MCF 10A (cell line): ENCODE results near the gene ZNF592. TPM values are rescaled to one million over a fixed set of nuclear protein-coding genes. Genes with fewer than 3 reads are reported as not detected.

Experiments used
- BruUV-seq: library from RNA; stranded (reverse); fragments of 400-500 nt; replicated peaks from 2 replicates; lab custom pipeline; 2021; lab: Mats Ljungman, UMichigan
- CTCF ChIA-PET: fragments of 300-600 bp; sonication (Branson Sonifier 250); formaldehyde crosslinking; extraction: SDS; loops from one replicate; lab custom pipeline; 2021; ENCODE audit warnings: antibody characterized with exemption, inconsistent platforms; lab: Yijun Ruan, JAX
- POLR2A ChIA-PET: fragments of 300-600, 350-650 bp; sonication (Branson Sonifier 250); formaldehyde crosslinking; extraction: SDS; loops from one replicate; lab custom pipeline; 2020; ENCODE audit warnings: antibody characterized with exemption, inconsistent platforms; lab: Yijun Ruan, JAX
- DNase-seq: peaks from one replicate; pipeline ENCODE4 v3.0.0-alpha.2; 2018; ENCODE audit not compliant: unreplicated experiment
- H3K27ac Mint-ChIP-seq: one replicate; pipeline ENCODE4 v1.8.0; 2022; ENCODE audit warnings: mild to moderate bottlenecking, low read depth, mixed read lengths; ENCODE audit not compliant: unreplicated experiment
- H3K27me3 Mint-ChIP-seq: one replicate; pipeline ENCODE4 v1.8.0; 2022; ENCODE audit warnings: mixed read lengths; ENCODE audit not compliant: insufficient read depth, unreplicated experiment
- H3K36me3 Mint-ChIP-seq: one replicate; pipeline ENCODE4 v1.8.0; 2022; ENCODE audit warnings: mild to moderate bottlenecking, moderate library complexity, mixed read lengths; ENCODE audit not compliant: insufficient read depth, unreplicated experiment
- H3K4me1 Mint-ChIP-seq: one replicate; pipeline ENCODE4 v1.8.0; 2022; ENCODE audit warnings: mixed read lengths; ENCODE audit not compliant: insufficient read depth, unreplicated experiment
- H3K4me3 Mint-ChIP-seq: one replicate; pipeline ENCODE4 v1.8.0; 2022; ENCODE audit warnings: mild to moderate bottlenecking, moderate library complexity, mixed read lengths; ENCODE audit not compliant: unreplicated experiment
- H3K9me3 Mint-ChIP-seq: one replicate; pipeline ENCODE4 v1.8.0; 2022; ENCODE audit warnings: mixed read lengths; ENCODE audit not compliant: unreplicated experiment
- intact Hi-C: fragments of 100-400 bp; cut with micrococcal nuclease; formaldehyde crosslinking; loops from 2 replicates; pipeline ENCODE4 v1.14.1; 2022
- total RNA-seq: library from RNA; stranded (reverse); gene quantifications from 2 replicates; pipeline ENCODE4 v1.2.3, GENCODE V29; 2022
- TF ChIP-seq, protein P1 (sequence below): fragments of 200-600 bp; IDR thresholded peaks from one replicate; pipeline ENCODE4 v1.8.0; 2022; ENCODE audit warnings: antibody characterized with exemption, mild to moderate bottlenecking; ENCODE audit not compliant: unreplicated experiment

ZNF592 gene
- total RNA-seq, 1 experiment from 2014 or later: 27.5 TPM

DNA sequence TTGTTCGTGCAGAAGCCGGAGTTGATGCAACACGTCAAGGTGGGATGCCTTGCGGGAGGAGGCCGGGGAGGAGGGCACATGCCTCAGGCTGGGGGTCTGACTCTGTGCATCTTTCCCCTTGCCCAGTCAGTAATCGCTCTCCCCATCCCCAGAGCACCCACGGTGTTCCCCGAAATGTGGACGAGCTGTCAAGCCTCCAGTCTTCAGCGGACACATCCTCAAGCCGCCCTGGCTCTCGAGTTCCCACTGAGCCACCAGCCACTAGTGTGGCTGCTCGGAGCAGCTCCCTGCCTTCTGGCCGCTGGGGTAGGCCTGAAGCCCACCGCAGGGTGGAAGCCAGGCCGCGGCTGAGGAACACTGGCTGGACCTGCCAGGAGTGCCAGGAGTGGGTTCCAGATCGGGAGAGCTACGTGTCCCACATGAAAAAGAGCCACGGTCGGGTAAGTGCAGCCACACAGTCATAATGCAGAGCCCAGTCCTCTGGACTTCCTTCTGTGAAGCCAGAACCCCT is 50.1 kb downstream of the ZNF592 start:
- intact Hi-C loops: no loop called here
- H3K9me3 Mint-ChIP-seq: no peaks in the 10 kb centered on the region
- no peak for DNase-seq
- H3K27ac Mint-ChIP-seq: no peak overlapping the region
- H3K27me3 Mint-ChIP-seq: no peaks in the 10 kb centered on the region
- ChIA-PET POLR2A (no interaction called here), CTCF (no interaction called here)
- TF ChIP-seq, protein P1, sequence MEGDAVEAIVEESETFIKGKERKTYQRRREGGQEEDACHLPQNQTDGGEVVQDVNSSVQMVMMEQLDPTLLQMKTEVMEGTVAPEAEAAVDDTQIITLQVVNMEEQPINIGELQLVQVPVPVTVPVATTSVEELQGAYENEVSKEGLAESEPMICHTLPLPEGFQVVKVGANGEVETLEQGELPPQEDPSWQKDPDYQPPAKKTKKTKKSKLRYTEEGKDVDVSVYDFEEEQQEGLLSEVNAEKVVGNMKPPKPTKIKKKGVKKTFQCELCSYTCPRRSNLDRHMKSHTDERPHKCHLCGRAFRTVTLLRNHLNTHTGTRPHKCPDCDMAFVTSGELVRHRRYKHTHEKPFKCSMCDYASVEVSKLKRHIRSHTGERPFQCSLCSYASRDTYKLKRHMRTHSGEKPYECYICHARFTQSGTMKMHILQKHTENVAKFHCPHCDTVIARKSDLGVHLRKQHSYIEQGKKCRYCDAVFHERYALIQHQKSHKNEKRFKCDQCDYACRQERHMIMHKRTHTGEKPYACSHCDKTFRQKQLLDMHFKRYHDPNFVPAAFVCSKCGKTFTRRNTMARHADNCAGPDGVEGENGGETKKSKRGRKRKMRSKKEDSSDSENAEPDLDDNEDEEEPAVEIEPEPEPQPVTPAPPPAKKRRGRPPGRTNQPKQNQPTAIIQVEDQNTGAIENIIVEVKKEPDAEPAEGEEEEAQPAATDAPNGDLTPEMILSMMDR: no peak
- no peaks in the 10 kb centered on the region for H3K4me1 Mint-ChIP-seq
- no peak overlapping the region for H3K4me3 Mint-ChIP-seq
- peaks cover 62% of the 10 kb centered on the region for H3K36me3 Mint-ChIP-seq
- no TSS peak for BruUV-seq

DNA sequence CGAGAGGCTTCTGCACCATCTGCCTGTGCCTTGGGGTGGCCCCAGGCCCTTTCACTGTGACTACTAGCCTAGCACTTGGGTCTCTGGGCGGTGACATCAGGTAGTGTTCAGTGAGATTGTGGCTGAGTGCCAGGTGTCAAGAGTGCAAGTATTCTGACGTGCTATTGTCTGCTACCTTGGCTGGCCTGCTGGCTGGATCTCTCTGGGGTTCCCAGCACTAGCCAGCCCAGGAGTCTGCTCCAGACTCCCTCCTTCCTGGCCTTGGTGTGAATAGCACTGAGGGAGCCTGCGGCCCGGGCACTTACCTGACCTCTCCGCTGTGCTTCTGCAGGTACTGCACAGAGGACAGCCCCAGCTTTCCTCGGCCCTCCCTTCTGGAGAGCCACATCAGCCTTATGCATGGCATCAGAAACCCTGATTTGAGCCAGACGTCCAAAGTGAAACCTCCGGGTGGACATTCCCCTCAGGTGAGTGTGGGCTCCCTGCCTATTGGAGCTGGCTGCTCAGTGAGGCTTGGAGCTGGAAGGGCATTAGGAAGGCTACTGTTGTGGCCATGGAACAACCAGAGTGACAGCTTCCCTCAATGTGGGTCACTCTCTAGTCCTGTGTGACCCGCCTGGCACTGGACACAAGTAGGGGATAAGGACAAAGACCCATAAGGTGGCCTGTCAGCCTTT is 51.3 kb downstream of the ZNF592 start:
- Mint-ChIP-seq H3K36me3 (peaks cover 59% of the 10 kb centered on the region), H3K4me3 (no peak overlapping the region), H3K27ac (no peak overlapping the region), H3K9me3 (no peaks in the 10 kb centered on the region), H3K4me1 (no peaks in the 10 kb centered on the region), H3K27me3 (no peaks in the 10 kb centered on the region)
- ChIA-PET CTCF (no interaction called here), POLR2A (no interaction called here)
- TF ChIP-seq, protein P1: no peak
- intact Hi-C loops: no loop called here
- no peak for DNase-seq
- BruUV-seq: no TSS peak

DNA sequence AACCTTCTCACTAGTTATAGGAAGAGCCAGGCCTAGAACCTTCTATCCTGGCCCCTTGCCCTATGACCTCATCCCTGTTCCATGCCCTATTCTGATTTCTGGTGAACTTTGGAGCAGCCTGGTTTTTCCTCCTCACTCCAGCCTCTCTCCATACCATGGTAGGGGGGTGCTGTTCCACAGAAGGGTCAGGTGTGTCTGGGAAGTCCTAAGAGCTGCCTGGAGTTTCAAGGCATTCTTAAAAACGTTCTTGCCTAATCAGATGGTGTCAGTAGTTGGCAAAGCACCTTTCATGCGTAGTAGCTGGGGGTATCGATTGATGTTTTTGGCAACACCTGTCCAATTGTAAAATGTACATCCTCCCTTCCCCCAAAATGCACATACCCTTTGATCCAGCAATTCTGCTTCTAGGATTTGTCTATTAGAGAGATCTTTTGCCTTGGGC is 52.0 kb downstream of the ZNF592 start:
- Mint-ChIP-seq H3K27me3 (no peaks in the 10 kb centered on the region), H3K27ac (no peak overlapping the region), H3K36me3 (peaks cover 60% of the 10 kb centered on the region), H3K4me3 (no peak overlapping the region), H3K4me1 (no peaks in the 10 kb centered on the region), H3K9me3 (no peaks in the 10 kb centered on the region)
- ChIA-PET POLR2A (no interaction called here), CTCF (no interaction called here)
- TF ChIP-seq, protein P1: no peak
- no TSS peak for BruUV-seq
- DNase-seq: no peak
- intact Hi-C loops: no loop called here

DNA sequence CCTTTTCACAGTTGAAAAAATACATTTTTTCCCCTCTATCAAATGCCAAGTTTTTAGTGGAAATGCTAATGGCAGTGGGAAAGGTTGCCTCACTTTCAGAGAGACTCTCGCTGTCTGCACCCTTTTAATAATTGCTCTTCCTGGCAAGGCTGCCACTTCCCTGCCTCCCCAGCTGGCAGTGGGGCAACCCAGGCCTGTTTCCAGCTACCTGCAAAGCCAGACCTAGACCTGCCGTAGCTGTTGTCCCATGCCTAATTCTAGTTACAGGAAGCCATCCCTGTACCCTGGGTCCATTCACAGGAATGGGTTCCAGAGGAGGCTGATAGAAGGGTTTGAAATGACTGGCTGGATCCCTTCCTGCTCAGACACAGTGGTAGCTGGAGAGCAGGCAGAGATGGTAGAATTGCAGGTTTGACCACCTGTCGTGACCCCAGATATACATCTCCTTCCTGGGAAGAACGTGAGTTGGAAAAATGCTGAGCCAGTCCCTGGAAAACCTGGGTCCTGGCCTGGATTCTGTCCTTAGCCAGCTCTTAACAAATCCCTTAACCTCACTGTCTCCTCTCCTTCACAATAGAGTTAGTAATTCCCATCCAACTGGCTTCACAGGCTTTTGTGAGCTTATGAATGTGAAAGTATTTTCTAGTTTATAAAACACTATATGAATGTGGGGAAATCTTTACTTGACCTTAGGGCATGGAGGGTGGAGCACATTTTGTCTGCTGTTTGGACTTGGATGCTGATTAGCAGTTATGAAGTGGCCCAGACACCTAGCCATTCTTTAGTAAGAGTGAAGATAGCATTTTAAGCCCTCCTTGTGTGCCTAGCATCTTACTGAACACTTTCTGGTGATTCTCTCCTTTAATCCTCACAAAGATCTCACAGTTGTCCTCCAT is 55.9 kb downstream of the ZNF592 start:
- no peak for DNase-seq
- TF ChIP-seq, protein P1: no peak
- H3K36me3 Mint-ChIP-seq: peaks cover 59% of the 10 kb centered on the region
- no peak overlapping the region for H3K4me3 Mint-ChIP-seq
- H3K27ac Mint-ChIP-seq: no peak overlapping the region
- ChIA-PET CTCF (no interaction called here), POLR2A (interaction anchor here (0.7 kb wide), 1 partner anchor 177 kb away, joined by 3 read pairs; no protein-coding TSS in a partner anchor)
- no peaks in the 10 kb centered on the region for H3K9me3 Mint-ChIP-seq
- no peaks in the 10 kb centered on the region for H3K4me1 Mint-ChIP-seq
- H3K27me3 Mint-ChIP-seq: no peaks in the 10 kb centered on the region
- no TSS peak for BruUV-seq
- intact Hi-C loops: no loop called here
